OCI-LY7 (cell line): ENCODE measurements around the gene SKP1. TPM values are rescaled to one million over a fixed set of nuclear protein-coding genes. Genes with fewer than 3 reads are reported as not detected.

Experiments used
- BruUV-seq: library from RNA; stranded (reverse); fragments of 400-500 nt; replicated peaks from 2 replicates; lab custom pipeline; 2021; lab: Mats Ljungman, UMichigan
- CTCF ChIA-PET: fragments of 300-600 bp; sonication (Branson Sonifier 250); formaldehyde crosslinking; loops from one replicate; lab custom pipeline; 2022; ENCODE audit warnings: antibody characterized with exemption; ENCODE audit not compliant: unreplicated experiment; lab: Charles Lee
- POLR2A ChIA-PET: fragments of 300-600 bp; sonication (Branson Sonifier 250); formaldehyde crosslinking; loops from one replicate; lab custom pipeline; 2022; ENCODE audit warnings: antibody characterized with exemption; lab: Charles Lee
- DNase-seq: peaks from one replicate; pipeline ENCODE4 v3.0.0-alpha.2; 2015; ENCODE audit warnings: low spot score
- H2AFZ ChIP-seq: fragments of 200-600 bp; sonication (generic), shearing (Covaris generic); 2 replicates; pipeline ENCODE4 v1.6.1; 2014; ENCODE audit warnings: mild to moderate bottlenecking, antibody characterized with exemption, low read length, moderate library complexity
- H3K27ac ChIP-seq: fragments of 200-600 bp; sonication (generic); 2 replicates; pipeline ENCODE4 v1.5.1; 2014; ENCODE audit warnings: mixed run types, low read depth, mild to moderate bottlenecking, moderate library complexity, low read length, inconsistent platforms; ENCODE audit not compliant: poor library complexity, severe bottlenecking
- H3K36me3 ChIP-seq: fragments of 200-600 bp; sonication (generic); 2 replicates; pipeline ENCODE4 v1.6.1; 2014; ENCODE audit warnings: mild to moderate bottlenecking, antibody characterized with exemption, low read length, moderate library complexity, mixed read lengths; ENCODE audit not compliant: insufficient read depth
- H3K4me1 ChIP-seq: fragments of 200-600 bp; sonication (generic); 2 replicates; pipeline ENCODE4 v1.5.1; 2014; ENCODE audit warnings: mild to moderate bottlenecking, low read length; ENCODE audit not compliant: insufficient read depth, poor library complexity, severe bottlenecking
- H3K4me2 ChIP-seq: fragments of 200-600 bp; sonication (generic); 2 replicates; pipeline ENCODE4 v1.6.1; 2014; ENCODE audit warnings: mild to moderate bottlenecking, low read length
- H3K4me3 ChIP-seq: fragments of 200-600 bp; sonication (generic); 2 replicates; pipeline ENCODE4 v1.5.1; 2014; ENCODE audit warnings: mild to moderate bottlenecking, low read depth, low read length; ENCODE audit not compliant: poor library complexity, severe bottlenecking
- H3K79me2 ChIP-seq: fragments of 200-600 bp; sonication (generic); 2 replicates; pipeline ENCODE4 v1.6.1; 2016; ENCODE audit warnings: low read depth, mild to moderate bottlenecking, low read length, moderate library complexity, mixed read lengths; ENCODE audit not compliant: insufficient read depth
- H3K9me2 ChIP-seq: fragments of 200-600 bp; sonication (generic); 2 replicates; pipeline ENCODE4 v1.6.1; 2016; ENCODE audit warnings: mild to moderate bottlenecking, low read length, mixed read lengths; ENCODE audit not compliant: insufficient read depth
- H3K9me3 ChIP-seq: fragments of 200-600 bp; sonication (generic); 2 replicates; pipeline ENCODE4 v1.6.1; 2014; ENCODE audit warnings: mild to moderate bottlenecking, mixed run types, low read length, mixed read lengths
- H4K20me1 ChIP-seq: fragments of 200-600 bp; sonication (generic); 2 replicates; pipeline ENCODE4 v1.6.1; 2014; ENCODE audit warnings: mild to moderate bottlenecking, antibody characterized with exemption, low read length, moderate library complexity, mixed read lengths; ENCODE audit not compliant: insufficient read depth
- CTCF ChIP-seq: fragments of 200-600 bp; sonication (generic); conservative IDR thresholded peaks from 2 replicates; pipeline ENCODE4 v1.5.1; 2014; ENCODE audit warnings: mild to moderate bottlenecking, antibody characterized with exemption, low read length, moderate library complexity, mixed read lengths
- EZH2phosphoT487 ChIP-seq: fragments of 200-600 bp; sonication (generic); IDR thresholded peaks from 2 replicates; pipeline ENCODE4 v1.6.1; 2018; ENCODE audit warnings: low read depth, borderline replicate concordance, mild to moderate bottlenecking, mixed run types, antibody characterized with exemption, low read length, moderate library complexity, mixed read lengths
- intact Hi-C: fragments of 100-400 bp; cut with micrococcal nuclease; formaldehyde crosslinking; loops from one replicate; pipeline ENCODE4 v1.10.0; 2022; ENCODE audit not compliant: unreplicated experiment
- total RNA-seq, 2 experiments: library from RNA; depleted of rRNA in 1 of 2; stranded (reverse); fragments of >200 nt in 1 of 2; shearing (Covaris generic) in 1 of 2; gene quantifications; 2 replicates each; pipeline ENCODE4 v1.2.3, GENCODE V29; 2014 to 2022

Gene SKP1
- total RNA-seq, 2 experiments from 2014 or later = 129 to 204 TPM

DNA sequence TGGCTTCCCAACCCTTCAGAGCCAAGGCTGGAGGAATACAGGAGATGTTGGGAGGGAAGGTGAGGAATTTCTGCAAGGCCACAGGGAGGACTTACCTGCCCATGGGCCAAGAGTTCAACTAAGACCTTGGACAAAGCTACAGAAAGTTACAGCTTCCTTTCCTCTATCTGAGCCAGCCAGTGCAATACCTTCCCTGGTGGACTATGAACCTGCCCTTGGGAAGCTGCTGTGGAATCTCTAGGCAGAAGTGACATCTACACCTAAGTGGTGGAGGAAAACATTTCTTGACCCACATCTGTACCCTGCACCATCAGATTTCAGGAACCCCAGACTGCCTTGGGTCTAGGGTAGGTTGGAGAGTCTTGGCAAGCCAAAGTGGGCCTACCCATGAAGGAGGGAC is 6.7 kb upstream of the SKP1 start:
- Histone ChIP-seq H3K9me3 (no peaks in the 10 kb centered on the region), H4K20me1 (no peaks in the 10 kb centered on the region), H3K36me3 (no peaks in the 10 kb centered on the region), H3K79me2 (no peaks in the 10 kb centered on the region), H2AFZ (no peak overlapping the region), H3K4me3 (no peak overlapping the region), H3K4me1 (no peaks in the 10 kb centered on the region), H3K27ac (no peak overlapping the region), H3K9me2 (no peaks in the 10 kb centered on the region), H3K4me2 (no peak overlapping the region)
- ChIA-PET CTCF (interaction anchor here (1.7 kb wide), 1 partner anchor 106 kb away, joined by 10 read pairs; no protein-coding TSS in a partner anchor), POLR2A (interaction anchor here (0.7 to 0.9 kb wide), 2 partner anchors 40 to 43 kb away, joined by 4 read pairs; partner anchors contain the start of gene PPP2CA)
- no peak for DNase-seq
- TF ChIP-seq EZH2phosphoT487 (no peak), CTCF (no peak)
- intact Hi-C loops = loop anchor here (5.0 kb wide), 1 partner anchor 404 kb away; no protein-coding TSS in a partner anchor
- BruUV-seq = no TSS peak

- peaks cover 36% of the 10 kb centered on the region for H3K79me2 ChIP-seq
- BruUV-seq = no TSS peak
- H3K9me3 ChIP-seq = no peaks in the 10 kb centered on the region
- H2AFZ ChIP-seq = no peak overlapping the region
- peaks cover 13% of the 10 kb centered on the region for H3K36me3 ChIP-seq
- DNase-seq = no peak
- no peaks in the 10 kb centered on the region for H3K9me2 ChIP-seq
- peak overlapping the region; percentile 96 for H3K4me2 ChIP-seq
- peak overlapping the region; percentile 89 for H3K4me3 ChIP-seq
- no peak overlapping the region for H3K27ac ChIP-seq
- intact Hi-C loops = no loop called here
- peaks cover 23% of the 10 kb centered on the region for H3K4me1 ChIP-seq
- peaks cover 25% of the 10 kb centered on the region for H4K20me1 ChIP-seq
- ChIA-PET CTCF (interaction anchor here (0.5 kb wide), 1 partner anchor 19 kb away, joined by 5 read pairs; no protein-coding TSS in a partner anchor), POLR2A (interaction anchor here (1.4 to 3.3 kb wide), 3 partner anchors 31 to 194 kb away, joined by 4 to 22 read pairs (median 10); partner anchors contain the start of genes PPP2CA and UBE2B)
- TF ChIP-seq CTCF (no peak), EZH2phosphoT487 (no peak)
Observed at GRCh38 chr5:134178096-134178419, 1.3 kb upstream of the SKP1 start.
